Muscle layer of duodenum (tissue), 2 donors: Measurements from ENCODE around the gene COL23A1.

Experiments
- H3K27ac ChIP-seq: one replicate; pipeline ENCODE4 v1.7.0; 2013; ENCODE audit warnings: mild to moderate bottlenecking, low read length
- H3K27me3 ChIP-seq: one replicate; pipeline ENCODE4 v1.7.0; 2013; ENCODE audit warnings: low read depth, mild to moderate bottlenecking, control low read depth, low read length
- H3K36me3 ChIP-seq, 2 donors: one replicate each; pipeline ENCODE4 v1.7.0; 2013; ENCODE audit warnings: low read length in 2 of 2, control low read depth in 1 of 2, mild to moderate bottlenecking in 1 of 2; ENCODE audit not compliant: insufficient read depth in 2 of 2, control insufficient read depth in 1 of 2
- H3K4me1 ChIP-seq, 2 donors: one replicate each; pipeline ENCODE4 v1.7.0; 2013; ENCODE audit warnings: low read length in 2 of 2, mild to moderate bottlenecking in 2 of 2, control low read depth in 1 of 2, moderate library complexity in 1 of 2; ENCODE audit not compliant: insufficient read depth in 2 of 2, control insufficient read depth in 1 of 2
- H3K4me3 ChIP-seq, 2 donors: one replicate each; pipeline ENCODE4 v1.7.0; 2013; ENCODE audit warnings: low read length in 2 of 2, low read depth in 1 of 2, mild to moderate bottlenecking in 1 of 2
- H3K9me3 ChIP-seq, 2 donors: one replicate each; pipeline ENCODE4 v1.7.0; 2013; ENCODE audit warnings: low read length in 2 of 2, control low read depth in 1 of 2, mild to moderate bottlenecking in 1 of 2; ENCODE audit not compliant: control insufficient read depth in 1 of 2
- donor health status: healthy.

COL23A1 gene

GRCh38 chr5:178382754-178383164 is 207.4 kb downstream of the COL23A1 start:
- H3K27ac ChIP-seq = no peak overlapping the region
- peaks cover 5 to 20% of the 10 kb centered on the region in 2 donors for H3K4me1 ChIP-seq
- peaks cover 5% of the 10 kb centered on the region for H3K27me3 ChIP-seq
- H3K9me3 ChIP-seq = no peaks in the 10 kb centered on the region
- H3K4me3 ChIP-seq = no peak overlapping the region
- H3K36me3 ChIP-seq = no peaks in the 10 kb centered on the region

DNA sequence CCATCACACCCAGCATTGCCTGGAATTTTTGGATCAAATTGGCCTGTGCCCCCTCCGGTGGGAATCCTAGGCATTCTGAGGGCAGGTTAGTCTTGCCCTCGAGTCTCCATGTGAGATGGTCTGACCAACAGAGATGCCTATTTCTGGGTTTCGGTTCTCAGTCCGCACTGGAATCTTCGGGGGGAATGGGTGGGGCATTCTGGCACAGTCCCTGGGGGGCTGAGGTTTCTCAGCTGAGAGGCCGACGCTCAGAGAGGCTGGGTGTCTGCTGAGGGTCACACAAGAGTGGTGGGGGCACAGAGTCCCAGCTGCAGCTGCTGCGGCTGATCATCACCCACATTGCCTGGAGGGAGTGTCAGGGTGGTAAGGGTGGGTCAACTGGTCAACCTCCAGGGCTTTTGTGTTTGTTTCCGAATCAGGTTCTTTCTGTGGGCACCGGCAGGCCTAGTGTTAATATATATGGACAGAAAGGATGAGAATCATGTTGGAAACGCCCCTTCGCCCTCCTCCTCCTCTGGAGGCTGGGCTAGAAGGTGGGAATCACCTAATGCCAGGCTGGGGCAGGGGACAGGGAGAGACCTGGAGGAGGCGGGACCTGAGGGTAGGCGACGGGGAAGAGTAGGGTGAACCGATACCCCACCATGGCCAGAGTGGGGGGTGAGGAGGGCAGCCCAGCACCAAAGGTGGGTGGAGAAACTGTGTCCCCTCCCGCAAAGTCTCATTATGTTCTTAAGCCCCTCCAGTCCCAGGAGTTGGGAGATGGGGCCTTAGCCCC is 208.1 kb downstream of the COL23A1 start:
- no peak overlapping the region for H3K4me3 ChIP-seq
- H3K4me1 ChIP-seq = peaks cover 5 to 20% of the 10 kb centered on the region in 2 donors
- H3K36me3 ChIP-seq = no peaks in the 10 kb centered on the region
- no peaks in the 10 kb centered on the region for H3K9me3 ChIP-seq
- no peak overlapping the region for H3K27ac ChIP-seq
- H3K27me3 ChIP-seq = peaks cover 5% of the 10 kb centered on the region

- Histone ChIP-seq H3K4me1 (peaks cover 5 to 20% of the 10 kb centered on the region in 2 donors), H3K27me3 (no peaks in the 10 kb centered on the region), H3K36me3 (no peaks in the 10 kb centered on the region), H3K9me3 (no peaks in the 10 kb centered on the region), H3K4me3 (no peak overlapping the region), H3K27ac (no peak overlapping the region)
Measured at GRCh38 chr5:178381206-178381605, 209.0 kb downstream of the COL23A1 start.

DNA sequence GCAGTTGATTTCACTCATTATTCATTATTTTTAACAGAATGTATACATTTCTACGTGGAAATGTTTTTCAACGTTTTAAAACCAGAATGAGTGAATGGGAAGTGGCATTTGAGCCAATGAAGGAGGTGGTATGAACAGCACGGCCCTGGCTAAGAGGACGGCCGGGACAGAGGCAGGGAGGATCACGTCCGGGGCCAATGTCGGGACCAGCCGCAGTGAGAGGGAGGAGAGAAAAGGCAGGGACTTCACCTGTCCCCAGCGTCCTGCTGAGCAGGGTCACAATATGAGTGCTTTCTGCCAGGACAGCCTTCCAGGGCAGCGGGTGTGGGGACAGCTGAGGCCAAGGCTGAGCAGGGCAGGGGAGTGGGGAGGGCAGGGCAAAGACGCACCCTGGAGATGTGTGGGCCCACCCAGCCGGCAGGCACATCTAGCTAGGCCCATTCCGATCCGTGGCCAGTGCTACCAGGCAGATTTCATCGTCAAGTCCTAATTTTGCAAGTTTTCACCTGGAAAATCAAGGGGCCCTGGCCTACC is 209.6 kb downstream of the COL23A1 start:
- H3K9me3 ChIP-seq = no peaks in the 10 kb centered on the region
- H3K27me3 ChIP-seq = no peaks in the 10 kb centered on the region
- peaks cover 5 to 20% of the 10 kb centered on the region in 2 donors for H3K4me1 ChIP-seq
- H3K4me3 ChIP-seq = no peak overlapping the region
- H3K27ac ChIP-seq = no peak overlapping the region
- no peaks in the 10 kb centered on the region for H3K36me3 ChIP-seq

GRCh38 chr5:178380086-178380485 is 210.1 kb downstream of the COL23A1 start:
- no peaks in the 10 kb centered on the region for H3K36me3 ChIP-seq
- no peaks in the 10 kb centered on the region for H3K27me3 ChIP-seq
- H3K4me3 ChIP-seq = no peak overlapping the region
- peaks cover 5 to 20% of the 10 kb centered on the region in 2 donors for H3K4me1 ChIP-seq
- no peak overlapping the region for H3K27ac ChIP-seq
- H3K9me3 ChIP-seq = no peaks in the 10 kb centered on the region

- no peaks in the 10 kb centered on the region for H3K36me3 ChIP-seq
- no peak overlapping the region for H3K27ac ChIP-seq
- peaks cover 5 to 15% of the 10 kb centered on the region in 2 donors for H3K4me1 ChIP-seq
- no peaks in the 10 kb centered on the region for H3K9me3 ChIP-seq
- H3K27me3 ChIP-seq = no peaks in the 10 kb centered on the region
- H3K4me3 ChIP-seq = no peak overlapping the region
Measured at GRCh38 chr5:178378527-178379484, 211.4 kb downstream of the COL23A1 start.

- Histone ChIP-seq H3K27me3 (no peaks in the 10 kb centered on the region), H3K36me3 (no peaks in the 10 kb centered on the region), H3K9me3 (no peaks in the 10 kb centered on the region), H3K27ac (no peak overlapping the region), H3K4me3 (no peak overlapping the region), H3K4me1 (peaks cover 5 to 9% of the 10 kb centered on the region in 2 donors)
Measured at GRCh38 chr5:178377583-178378270, 212.5 kb downstream of the COL23A1 start.

DNA sequence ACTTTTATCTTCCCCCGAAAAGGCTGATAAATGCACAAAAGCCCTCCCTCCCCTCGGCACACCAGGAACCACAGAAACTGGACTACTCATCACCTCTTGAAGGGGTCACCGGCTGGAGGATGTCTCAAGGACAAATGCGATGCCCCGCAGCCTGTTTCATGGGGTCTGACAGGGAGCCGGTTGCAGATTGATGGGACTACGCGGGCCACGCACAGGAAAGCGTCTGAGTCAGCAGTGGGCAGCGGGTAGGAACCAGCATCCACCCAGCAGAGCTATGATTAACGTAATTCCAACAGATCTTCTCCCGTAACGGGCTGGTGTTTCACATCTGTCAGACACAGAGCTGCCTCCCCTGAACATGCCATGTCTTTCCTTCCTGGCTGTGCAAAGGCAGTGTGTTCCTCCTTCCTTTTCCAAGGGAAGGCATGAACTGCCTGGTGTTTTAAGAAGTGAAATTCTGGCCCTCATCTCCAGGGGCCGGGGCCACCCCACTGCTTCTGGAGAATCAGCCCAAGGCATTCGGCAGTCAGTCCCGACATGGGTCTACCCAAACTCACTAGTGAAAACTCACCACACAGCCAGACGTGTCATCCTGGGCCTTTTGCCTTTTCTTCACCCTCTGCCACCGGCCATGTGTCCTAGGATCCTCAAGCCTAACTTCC is 213.1 kb downstream of the COL23A1 start:
- Histone ChIP-seq H3K27me3 (no peaks in the 10 kb centered on the region), H3K36me3 (no peaks in the 10 kb centered on the region), H3K9me3 (no peaks in the 10 kb centered on the region), H3K4me1 (peaks cover 5 to 9% of the 10 kb centered on the region in 2 donors), H3K4me3 (no peak overlapping the region), H3K27ac (no peak overlapping the region)

DNA sequence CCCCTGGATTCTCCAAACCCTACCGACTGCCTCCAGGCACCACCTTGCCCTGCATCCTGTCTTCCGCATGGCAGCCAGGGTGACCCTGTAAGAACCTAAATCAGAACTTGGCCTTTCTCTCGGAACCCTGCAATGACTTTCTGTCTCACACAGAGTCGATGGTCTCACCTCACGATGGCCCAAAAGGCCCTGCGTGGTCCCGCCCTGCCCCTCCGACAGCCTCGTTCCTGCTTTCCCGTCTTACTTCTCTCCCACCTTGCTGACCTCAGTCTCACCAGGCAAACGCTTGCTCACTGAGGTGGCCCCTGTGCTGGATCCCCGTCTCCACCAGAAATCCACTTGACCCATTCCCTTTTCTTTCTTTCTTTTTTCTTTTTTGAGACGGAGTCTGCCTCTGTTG is 214.8 kb downstream of the COL23A1 start:
- H3K4me1 ChIP-seq = peaks cover 8 to 9% of the 10 kb centered on the region in 2 donors
- no peaks in the 10 kb centered on the region for H3K9me3 ChIP-seq
- H3K4me3 ChIP-seq = no peak overlapping the region
- no peak overlapping the region for H3K27ac ChIP-seq
- H3K27me3 ChIP-seq = no peaks in the 10 kb centered on the region
- H3K36me3 ChIP-seq = no peaks in the 10 kb centered on the region

GRCh38 chr5:178373711-178374110 is 216.5 kb downstream of the COL23A1 start:
- H3K27me3 ChIP-seq = no peaks in the 10 kb centered on the region

More at GRCh38 chr5:178373711-178374110, 216.5 kb downstream of the COL23A1 start:
- Histone ChIP-seq H3K4me1 (peaks cover under 1 to 3% of the 10 kb centered on the region in 2 donors), H3K36me3 (no peaks in the 10 kb centered on the region), H3K4me3 (no peak overlapping the region), H3K9me3 (no peaks in the 10 kb centered on the region), H3K27ac (no peak overlapping the region)
